ENCODE data around the gene DHX9.

DHX9 gene

DNA sequence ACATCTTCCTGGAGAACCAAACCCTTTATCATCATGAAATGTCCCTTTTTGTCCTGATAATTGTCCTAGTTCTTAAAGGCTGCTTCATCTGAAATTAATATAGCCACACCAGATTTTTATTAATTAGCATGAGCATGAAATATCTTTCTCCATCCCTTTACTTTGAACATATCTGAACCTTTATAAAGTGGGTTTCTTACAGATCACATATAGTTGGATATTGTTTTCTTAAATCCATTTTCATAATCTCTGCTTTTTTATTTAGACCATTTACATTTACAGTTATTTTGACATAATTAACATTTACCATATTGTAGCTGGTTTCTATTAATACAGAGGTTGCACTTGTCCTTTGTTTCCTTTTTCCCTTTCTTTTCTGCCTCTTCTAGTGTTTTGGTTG lies 96.6 kb downstream of the DHX9 start:
- TF ChIP-seq, protein P1, sequence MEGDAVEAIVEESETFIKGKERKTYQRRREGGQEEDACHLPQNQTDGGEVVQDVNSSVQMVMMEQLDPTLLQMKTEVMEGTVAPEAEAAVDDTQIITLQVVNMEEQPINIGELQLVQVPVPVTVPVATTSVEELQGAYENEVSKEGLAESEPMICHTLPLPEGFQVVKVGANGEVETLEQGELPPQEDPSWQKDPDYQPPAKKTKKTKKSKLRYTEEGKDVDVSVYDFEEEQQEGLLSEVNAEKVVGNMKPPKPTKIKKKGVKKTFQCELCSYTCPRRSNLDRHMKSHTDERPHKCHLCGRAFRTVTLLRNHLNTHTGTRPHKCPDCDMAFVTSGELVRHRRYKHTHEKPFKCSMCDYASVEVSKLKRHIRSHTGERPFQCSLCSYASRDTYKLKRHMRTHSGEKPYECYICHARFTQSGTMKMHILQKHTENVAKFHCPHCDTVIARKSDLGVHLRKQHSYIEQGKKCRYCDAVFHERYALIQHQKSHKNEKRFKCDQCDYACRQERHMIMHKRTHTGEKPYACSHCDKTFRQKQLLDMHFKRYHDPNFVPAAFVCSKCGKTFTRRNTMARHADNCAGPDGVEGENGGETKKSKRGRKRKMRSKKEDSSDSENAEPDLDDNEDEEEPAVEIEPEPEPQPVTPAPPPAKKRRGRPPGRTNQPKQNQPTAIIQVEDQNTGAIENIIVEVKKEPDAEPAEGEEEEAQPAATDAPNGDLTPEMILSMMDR (IDR thresholded peaks at IDR 0.05; ENCODE audit: control extremely low read depth, extremely low read depth, low read depth, missing control alignments), result no peak
- CTCF ChIA-PET, result no interaction called here
- POLR2A ChIA-PET, result no interaction called here
- no peak for DNase-seq (ENCODE audit: extremely low spot score)

Measured in GM10248 (cell line).